ENCODE data around the gene KCNAB1. TPM values are rescaled to one million over a fixed set of nuclear protein-coding genes. Genes with fewer than 3 reads are reported as not detected.

Gene KCNAB1
- total and polyA plus RNA-seq, 10 of the 15 experiments (the other 5 are each of a cell fraction or from before 2014, with no cell fraction given): 0.11 to 0.69 (median 0.43) TPM; not detected in 6

GRCh38 chr3:156230278-156230900, 110.0 kb downstream of the KCNAB1 start:
- H2AFZ ChIP-seq (ENCODE audit: control insufficient read depth, low read depth, low read length): no peak overlapping the region
- 33% methylated on average over 1 of the region's 1 CpG for WGBS (ENCODE audit: insufficient coverage, insufficient replicate concordance, low lambda C conversion rate, missing lambda C conversion rate)

More at GRCh38 chr3:156230278-156230900, 110.0 kb downstream of the KCNAB1 start:
- no peaks in the 10 kb centered on the region for H4K20me1 ChIP-seq (ENCODE audit: control insufficient read depth, insufficient read depth)
- DNase-seq (ENCODE audit: low read depth, low spot score): no peak
- no peak for FAIRE-seq
- ATAC-seq: no peak
- POLR2A ChIA-PET: no interaction called here
- CTCF ChIA-PET: interaction anchor here (0.7 kb wide), 1 partner anchor 141 kb away, joined by 3 read pairs; no protein-coding TSS in a partner anchor
- intact Hi-C loops (cut with micrococcal nuclease; ENCODE audit: unreplicated experiment): no loop called here
- H3K4me1 ChIP-seq (ENCODE audit: control insufficient read depth, insufficient read depth, low read length): no peaks in the 10 kb centered on the region
- H3K9me3 ChIP-seq (replicated peaks; ENCODE audit: control insufficient read depth, insufficient read depth, low read length): no peaks in the 10 kb centered on the region
- RAD21 ChIA-PET (ENCODE audit: unreplicated experiment): no interaction called here
- no peak overlapping the region for H3K4me2 ChIP-seq (ENCODE audit: control insufficient read depth, insufficient read depth)
- no peak overlapping the region for H3K9ac ChIP-seq (ENCODE audit: control insufficient read depth, insufficient read depth, low read length)
- no peak overlapping the region for H3K4me3 ChIP-seq
- BruUV-seq (replicated peaks): no TSS peak
- TF ChIP-seq BHLHE40 (IDR thresholded peaks at IDR 0.05; ENCODE audit: borderline replicate concordance in 1 of 2, low read depth in 2 of 2, low read length in 1 of 2) (no peak), HDGF (IDR thresholded peaks at IDR 0.05) (no peak), DPF2 (IDR thresholded peaks at IDR 0.05) (no peak), MYB (IDR thresholded peaks at IDR 0.05; ENCODE audit: borderline replicate concordance, low read depth, low read length) (no peak), PML (IDR thresholded peaks at IDR 0.05; ENCODE audit: low read length) (no peak), SMAD5 (IDR thresholded peaks at IDR 0.05; ENCODE audit: low read depth) (no peak), NBN (IDR thresholded peaks at IDR 0.05) (no peak), RB1 (IDR thresholded peaks at IDR 0.05; ENCODE audit: borderline replicate concordance) (no peak), IRF3 (IDR thresholded peaks at IDR 0.05) (no peak), ZNF687 (IDR thresholded peaks at IDR 0.05) (no peak), ZNF207 (IDR thresholded peaks at IDR 0.05; ENCODE audit: borderline replicate concordance) (no peak), MYC (IDR thresholded peaks at IDR 0.05; ENCODE audit: insufficient read depth, insufficient read length, insufficient replicate concordance, low read length, severe bottlenecking) (no peak), JUND (IDR thresholded peaks at IDR 0.05; ENCODE audit: low read depth, low read length) (no peak), EZH2 (IDR thresholded peaks at IDR 0.05; ENCODE audit: borderline replicate concordance, control insufficient read depth, low read depth, low read length) (no peak), BMI1 (IDR thresholded peaks at IDR 0.05; ENCODE audit: borderline replicate concordance) (no peak), NR2C2 (IDR thresholded peaks at IDR 0.05; ENCODE audit: borderline replicate concordance, control insufficient read depth, insufficient read length, low read depth) (no peak), NR2C1 (IDR thresholded peaks at IDR 0.05) (no peak)
- TF ChIP-seq, protein P1, sequence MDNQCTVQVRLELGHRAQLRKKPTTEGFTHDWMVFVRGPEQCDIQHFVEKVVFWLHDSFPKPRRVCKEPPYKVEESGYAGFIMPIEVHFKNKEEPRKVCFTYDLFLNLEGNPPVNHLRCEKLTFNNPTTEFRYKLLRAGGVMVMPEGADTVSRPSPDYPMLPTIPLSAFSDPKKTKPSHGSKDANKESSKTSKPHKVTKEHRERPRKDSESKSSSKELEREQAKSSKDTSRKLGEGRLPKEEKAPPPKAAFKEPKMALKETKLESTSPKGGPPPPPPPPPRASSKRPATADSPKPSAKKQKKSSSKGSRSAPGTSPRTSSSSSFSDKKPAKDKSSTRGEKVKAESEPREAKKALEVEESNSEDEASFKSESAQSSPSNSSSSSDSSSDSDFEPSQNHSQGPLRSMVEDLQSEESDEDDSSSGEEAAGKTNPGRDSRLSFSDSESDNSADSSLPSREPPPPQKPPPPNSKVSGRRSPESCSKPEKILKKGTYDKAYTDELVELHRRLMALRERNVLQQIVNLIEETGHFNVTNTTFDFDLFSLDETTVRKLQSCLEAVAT (IDR thresholded peaks at IDR 0.05): no peak
- SMC1A ChIA-PET (ENCODE audit: uncharacterized antibody, unreplicated experiment): interaction anchor here (0.7 to 1.4 kb wide), 2 partner anchors 18 to 691 kb away, joined by 3 read pairs; no protein-coding TSS in a partner anchor
- no peaks in the 10 kb centered on the region; a peak in 3 of 4 replicates for H3K27me3 ChIP-seq (replicated peaks in 1 of 2; ENCODE audit: control insufficient read depth in 2 of 2, insufficient read depth in 2 of 2, low read length in 1 of 2)
- H3K79me2 ChIP-seq (ENCODE audit: control insufficient read depth, insufficient read depth, low read length): no peaks in the 10 kb centered on the region
- in situ Hi-C loops (cut with MboI): no loop called here
- H3K36me3 ChIP-seq (ENCODE audit: control insufficient read depth in 2 of 2, insufficient read depth in 2 of 2, low read length in 1 of 2): no peaks in the 10 kb centered on the region
- H3K27ac ChIP-seq (ENCODE audit: control insufficient read depth, insufficient read depth): no peak overlapping the region
